HCT116 (cell line): ENCODE results near the gene GOLGA2. TPM values are rescaled to one million over a fixed set of nuclear protein-coding genes. Genes with fewer than 3 reads are reported as not detected.

Experiments
- ATAC-seq: fragments of 200-7000 bp; cut with Tn5 transposase; 2 replicates; pipeline ENCODE4 v1.9.1; 2020; ENCODE audit warnings: mild to moderate bottlenecking, moderate library complexity
- BruUV-seq: library from RNA; stranded (reverse); fragments of 400-500 nt; replicated peaks from 2 replicates; lab custom pipeline; 2021; lab: Mats Ljungman, UMichigan
- CTCF ChIA-PET: fragments of 300-600 bp; sonication (Branson Sonifier 250); formaldehyde crosslinking; loops from one replicate; lab custom pipeline; 2021; ENCODE audit warnings: antibody characterized with exemption; lab: Charles Lee
- POLR2A ChIA-PET: fragments of 300-600, 350-600 bp; sonication (Branson Sonifier 250); formaldehyde crosslinking; loops from one replicate; lab custom pipeline; 2021; ENCODE audit warnings: antibody characterized with exemption; lab: Charles Lee
- RAD21 ChIA-PET, 2 experiments: fragments of 300-600 bp; sonication (Branson Sonifier 250); formaldehyde crosslinking; loops; one replicate each; lab custom pipeline; 2023; ENCODE audit warnings: low total read pairs in 2 of 2; ENCODE audit not compliant: uncharacterized antibody in 2 of 2, unreplicated experiment in 2 of 2, low non-redundant PET in 1 of 2; lab: Charles Lee
- DNase-seq: peaks from one replicate; pipeline ENCODE4 v3.0.0-alpha.2; 2010; ENCODE audit warnings: low read depth, low spot score
- H2AFZ ChIP-seq: fragments of 200-600 bp; shearing (Covaris generic), sonication (generic); 2 replicates; pipeline ENCODE4 v1.6.1; 2017; ENCODE audit warnings: low read depth, mixed run types, mixed read lengths, antibody characterized with exemption, low read length; ENCODE audit not compliant: poor library complexity, severe bottlenecking
- H3K27ac ChIP-seq: 2 replicates; pipeline ENCODE4 v1.5.1; 2012; ENCODE audit warnings: low read depth, low read length
- H3K27me3 ChIP-seq: fragments of 200-600 bp; sonication (generic); 2 replicates; pipeline ENCODE4 v1.6.1; 2016; ENCODE audit warnings: mixed run types, low read length, mixed read lengths; ENCODE audit not compliant: insufficient read depth
- H3K36me3 ChIP-seq, 2 experiments: fragments of 200-500 bp in 1 of 2; fragments of 200-600 bp in 1 of 2; sonication (Bioruptor generic) in 1 of 2; sonication (generic) in 1 of 2; 2 replicates each; pipeline versions ENCODE4 v1.5.1 to v1.6.1; 2014 to 2016; ENCODE audit warnings: low read length in 2 of 2, inconsistent platforms in 1 of 2, mixed read lengths in 1 of 2, mixed run types in 1 of 2; ENCODE audit not compliant: insufficient read depth in 2 of 2, control insufficient read depth in 1 of 2
- H3K4me1 ChIP-seq, 2 experiments: fragments of 200-600 bp in 1 of 2; sonication (generic) in 1 of 2; 2 replicates each; pipeline versions ENCODE4 v1.5.1 to v1.6.1; 2012 to 2017; ENCODE audit warnings: low read length in 2 of 2, inconsistent platforms in 1 of 2, mild to moderate bottlenecking in 1 of 2, mixed read lengths in 1 of 2, mixed run types in 1 of 2, moderate library complexity in 1 of 2; ENCODE audit not compliant: insufficient read depth in 2 of 2, control insufficient read depth in 1 of 2
- H3K4me2 ChIP-seq: fragments of 200-600 bp; sonication (generic); 2 replicates; pipeline ENCODE4 v1.6.1; 2017; ENCODE audit warnings: mixed run types, low read length, mixed read lengths
- H3K4me3 ChIP-seq, 2 experiments: fragments of 200-600 bp in 1 of 2; sonication (generic) in 1 of 2; replicated peaks in 1 of 2; 2 replicates each; pipeline ENCODE4 v1.5.1; 2011 to 2016; ENCODE audit warnings: low read length in 2 of 2, control low read depth in 1 of 2, low read depth in 1 of 2, mild to moderate bottlenecking in 1 of 2, mixed read lengths in 1 of 2, mixed run types in 1 of 2
- H3K79me2 ChIP-seq: fragments of 200-600 bp; sonication (generic); 2 replicates; pipeline ENCODE4 v1.6.1; 2017; ENCODE audit warnings: mild to moderate bottlenecking, mixed run types, low read length, moderate library complexity, mixed read lengths; ENCODE audit not compliant: insufficient read depth
- H3K9ac ChIP-seq: fragments of 200-600 bp; sonication (generic); 2 replicates; pipeline ENCODE4 v1.6.1; 2016; ENCODE audit warnings: low read length, mixed read lengths
- H3K9me2 ChIP-seq: fragments of 200-600 bp; sonication (generic), shearing (Covaris generic); 2 replicates; pipeline ENCODE4 v1.6.1; 2017; ENCODE audit warnings: mixed run types, mild to moderate bottlenecking, moderate library complexity; ENCODE audit not compliant: insufficient read depth
- H3K9me3 ChIP-seq, 2 experiments: fragments of 200-500 bp in 1 of 2; fragments of 200-600 bp in 1 of 2; sonication (Bioruptor generic) in 1 of 2; sonication (generic) in 1 of 2; 2 replicates each; pipeline ENCODE4 v1.6.1; 2014 to 2017; ENCODE audit warnings: low read length in 2 of 2, mixed read lengths in 2 of 2, inconsistent platforms in 1 of 2, low read depth in 1 of 2, mild to moderate bottlenecking in 1 of 2, mixed run types in 1 of 2, moderate library complexity in 1 of 2; ENCODE audit not compliant: control insufficient read depth in 1 of 2, insufficient read depth in 1 of 2
- H4K20me1 ChIP-seq: fragments of 200-600 bp; sonication (generic), shearing (Covaris generic); 2 replicates; pipeline ENCODE4 v1.6.1; 2017; ENCODE audit warnings: mixed run types, mild to moderate bottlenecking, moderate library complexity; ENCODE audit not compliant: insufficient read depth
- CTCF ChIP-seq, 3 experiments: fragments of 200-600 bp in 1 of 3; sonication (generic) in 1 of 3; IDR thresholded peaks in 2 of 3; conservative IDR thresholded peaks in 1 of 3; 2 replicates each; pipeline ENCODE4 v1.5.1; 2012 to 2017; ENCODE audit warnings: low read depth in 2 of 3, low read length in 2 of 3, antibody characterized with exemption in 1 of 3, borderline replicate concordance in 1 of 3, control low read depth in 1 of 3, mild to moderate bottlenecking in 1 of 3, mixed read lengths in 1 of 3, mixed run types in 1 of 3, moderate library complexity in 1 of 3; ENCODE audit not compliant: insufficient read depth in 1 of 3
- EZH2 ChIP-seq: fragments of 200-600 bp; sonication (generic); IDR thresholded peaks from 2 replicates; pipeline ENCODE4 v1.6.1; 2017; ENCODE audit warnings: antibody characterized with exemption, mixed run types
- MAX ChIP-seq: IDR thresholded peaks from 2 replicates; pipeline ENCODE4 v1.6.1; 2012
- POLR2AphosphoS5 ChIP-seq: IDR thresholded peaks from 2 replicates; pipeline ENCODE4 v1.6.1; 2011; ENCODE audit warnings: mild to moderate bottlenecking, low read depth, low read length, moderate library complexity
- SIN3A ChIP-seq: IDR thresholded peaks from 2 replicates; pipeline ENCODE4 v1.6.1; 2012; ENCODE audit warnings: low read depth
- SP1 ChIP-seq: IDR thresholded peaks from 2 replicates; pipeline ENCODE4 v1.6.1; 2012; ENCODE audit warnings: low read depth
- YY1 ChIP-seq: IDR thresholded peaks from 2 replicates; pipeline ENCODE4 v1.6.1; 2011; ENCODE audit warnings: low read length, low read depth, moderate library complexity, mild to moderate bottlenecking; ENCODE audit not compliant: insufficient replicate concordance; ENCODE audit errors: extremely low read depth
- ZBTB33 ChIP-seq: IDR thresholded peaks from 2 replicates; pipeline ENCODE4 v1.6.1; 2011; ENCODE audit warnings: mild to moderate bottlenecking, low read length, moderate library complexity; ENCODE audit not compliant: insufficient replicate concordance; ENCODE audit errors: extremely low read depth
- intact Hi-C: fragments of 100-400 bp; cut with micrococcal nuclease; formaldehyde crosslinking; loops from 2 replicates; pipeline ENCODE4 v1.10.0; 2022
- total RNA-seq: library from RNA; stranded (reverse); gene quantifications from one replicate; pipeline ENCODE4 v1.2.1, GENCODE V29; 2021; ENCODE audit not compliant: unreplicated experiment

GOLGA2 gene
- total RNA-seq, 1 experiment from 2014 or later, result 67.0 TPM

- peaks cover 8 to 20% of the 10 kb centered on the region in 2 experiments; a peak in 3 of 4 replicates for H3K4me1 ChIP-seq
- H3K36me3 ChIP-seq, result no peaks in the 10 kb centered on the region
- H3K9me2 ChIP-seq, result no peaks in the 10 kb centered on the region
- no peak for DNase-seq
- peaks cover 8% of the 10 kb centered on the region for H3K79me2 ChIP-seq
- TF ChIP-seq POLR2AphosphoS5 (no peak), YY1 (no peak), SP1 (no peak), MAX (no peak), SIN3A (no peak), CTCF (IDR thresholded peaks at IDR 0.05 in 2 of 3, conservative IDR thresholded peaks at IDR 0.05 in 1 of 3; ENCODE audit: borderline replicate concordance in 1 of 3, insufficient read depth in 1 of 3, low read depth in 2 of 3, low read length in 2 of 3) (no peak)
- H3K9me3 ChIP-seq, result no peaks in the 10 kb centered on the region
- no peak overlapping the region for H3K27ac ChIP-seq
- H3K4me3 ChIP-seq, result no peak overlapping the region
- H3K9ac ChIP-seq, result no peak overlapping the region
- no peak for ATAC-seq
- H3K27me3 ChIP-seq, result no peaks in the 10 kb centered on the region
- intact Hi-C loops, result no loop called here
- H4K20me1 ChIP-seq, result no peaks in the 10 kb centered on the region
- no peak overlapping the region for H3K4me2 ChIP-seq
- POLR2A ChIA-PET, result no interaction called here
- no peak overlapping the region for H2AFZ ChIP-seq
- CTCF ChIA-PET, result no interaction called here
- BruUV-seq, result no TSS peak
- RAD21 ChIA-PET, result no interaction called here
These were observed 28.5 kb downstream of the GOLGA2 start for GRCh38 chr9:128247226-128247803.

- TF ChIP-seq EZH2 (no peak), POLR2AphosphoS5 (no peak), ZBTB33 (no peak)
- Histone ChIP-seq H3K4me2 (no peak overlapping the region), H3K9me2 (no peaks in the 10 kb centered on the region), H3K36me3 (no peaks in the 10 kb centered on the region), H3K9ac (no peak overlapping the region), H3K27ac (no peak overlapping the region), H4K20me1 (no peaks in the 10 kb centered on the region), H2AFZ (no peak overlapping the region), H3K4me3 (no peak overlapping the region), H3K9me3 (no peaks in the 10 kb centered on the region), H3K79me2 (no peaks in the 10 kb centered on the region; the same call in 1 of the 2 replicates), H3K4me1 (peaks cover 5 to 12% of the 10 kb centered on the region in 2 experiments; a peak in 3 of 4 replicates), H3K27me3 (no peaks in the 10 kb centered on the region)
- CTCF ChIA-PET, result no interaction called here
- no peak for ATAC-seq
- DNase-seq, result no peak
- no TSS peak for BruUV-seq
- POLR2A ChIA-PET, result no interaction called here
- RAD21 ChIA-PET, result no interaction called here
- intact Hi-C loops, result no loop called here
These were observed 29.3 kb downstream of the GOLGA2 start for GRCh38 chr9:128246471-128246870.
